ENCODE results near the gene RBPJ.

DNA sequence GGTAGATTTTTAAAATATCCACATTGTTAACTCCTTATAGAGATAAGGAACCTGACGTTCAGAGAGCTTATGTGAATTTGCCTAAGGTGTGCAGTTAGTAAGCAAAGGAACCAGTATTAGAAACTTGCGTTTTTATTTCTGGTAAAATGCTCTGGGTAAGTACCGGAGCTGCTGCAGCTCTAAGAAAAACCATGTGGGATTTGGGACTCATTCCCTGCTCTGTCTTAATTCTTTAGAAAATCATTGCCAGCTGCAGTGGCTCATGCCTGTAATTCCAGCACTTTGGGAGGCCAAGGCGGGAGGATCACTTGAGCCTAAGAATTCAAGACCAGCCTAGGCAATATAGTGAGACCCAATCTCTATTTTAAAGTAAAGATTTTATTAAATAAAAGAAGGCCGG, 163.7 kb downstream of the RBPJ start:
- TF ChIP-seq CTCF (conservative IDR thresholded peaks at IDR 0.05; ENCODE audit: low read length) (no peak), EZH2phosphoT487 (IDR thresholded peaks at IDR 0.05; ENCODE audit: borderline replicate concordance) (no peak)

All from Loucy (cell line).